ENCODE results near the gene EVA1A. TPM values are rescaled to one million over a fixed set of nuclear protein-coding genes. Genes with fewer than 3 reads are reported as not detected.

The EVA1A gene
- total and polyA plus RNA-seq, 5 donors from 2014 or later, result not detected

GRCh38 chr2:75453384-75454240 lies 107.1 kb downstream of the EVA1A start:
- no peaks in the 10 kb centered on the region for H3K36me3 Mint-ChIP-seq
- Histone ChIP-seq H3K4me1 (ENCODE audit: control insufficient read depth, insufficient read depth, low read length, poor library complexity, severe bottlenecking) (no peaks in the 10 kb centered on the region), H3K27me3 (ENCODE audit: control insufficient read depth, insufficient read depth, low read length) (no peaks in the 10 kb centered on the region), H3K4me3 (ENCODE audit: low read depth, low read length) (no peak overlapping the region), H3K27ac (ENCODE audit: insufficient read depth, low read length, poor library complexity, severe bottlenecking) (no peak overlapping the region), H3K9me3 (ENCODE audit: control insufficient read depth in 2 of 2, low read length in 2 of 2) (no peaks in the 10 kb centered on the region), H3K36me3 (ENCODE audit: control insufficient read depth, insufficient read depth, low read length) (no peaks in the 10 kb centered on the region)
- peaks cover 4% of the 10 kb centered on the region for H3K27me3 Mint-ChIP-seq
- no peak overlapping the region for H3K27ac Mint-ChIP-seq
- H3K4me3 Mint-ChIP-seq, result no peak overlapping the region
- DNase-seq (no peak), ATAC-seq (ENCODE audit: low read depth in 2 of 2) (no peak)
- H3K9me3 Mint-ChIP-seq, result peaks cover 0 to 3% (median 0%) of the 10 kb centered on the region in 7 donors
- H3K4me1 Mint-ChIP-seq, result peaks cover 0 to 4% (median 0%) of the 10 kb centered on the region in 4 donors

GRCh38 chr2:75450068-75450467 lies 110.7 kb downstream of the EVA1A start:
- H3K9me3 Mint-ChIP-seq, result peaks cover 0 to 9% (median 1%) of the 10 kb centered on the region in 7 donors
- H3K27me3 Mint-ChIP-seq, result peaks cover 6% of the 10 kb centered on the region
- no peak overlapping the region for H3K4me3 Mint-ChIP-seq
- H3K36me3 Mint-ChIP-seq, result no peaks in the 10 kb centered on the region
- ATAC-seq (ENCODE audit: low read depth in 2 of 2) (no peak), DNase-seq (no peak)
- no peaks in the 10 kb centered on the region for H3K9me3 ChIP-seq (ENCODE audit: control insufficient read depth in 2 of 2, low read length in 2 of 2)
- no peak overlapping the region for H3K27ac Mint-ChIP-seq
- H3K4me1 Mint-ChIP-seq, result peaks cover 0 to 4% (median 0%) of the 10 kb centered on the region in 4 donors
- no peaks in the 10 kb centered on the region for H3K36me3 ChIP-seq (ENCODE audit: control insufficient read depth, insufficient read depth, low read length)
- H3K27me3 ChIP-seq (ENCODE audit: control insufficient read depth, insufficient read depth, low read length), result no peaks in the 10 kb centered on the region
- H3K27ac ChIP-seq (ENCODE audit: insufficient read depth, low read length, poor library complexity, severe bottlenecking), result no peak overlapping the region
- H3K4me1 ChIP-seq (ENCODE audit: control insufficient read depth, insufficient read depth, low read length, poor library complexity, severe bottlenecking), result no peaks in the 10 kb centered on the region
- no peak overlapping the region for H3K4me3 ChIP-seq (ENCODE audit: low read depth, low read length)

- Mint-ChIP-seq H3K27ac (no peak overlapping the region), H3K27me3 (peaks cover 9% of the 10 kb centered on the region), H3K4me3 (no peak overlapping the region), H3K36me3 (no peaks in the 10 kb centered on the region), H3K4me1 (no peaks in the 10 kb centered on the region), H3K9me3 (peaks cover 0 to 9% (median 1%) of the 10 kb centered on the region in 7 donors)
- Histone ChIP-seq H3K36me3 (ENCODE audit: control insufficient read depth, insufficient read depth, low read length) (no peaks in the 10 kb centered on the region), H3K9me3 (ENCODE audit: control insufficient read depth in 2 of 2, low read length in 2 of 2) (no peaks in the 10 kb centered on the region), H3K4me3 (ENCODE audit: low read depth, low read length) (no peak overlapping the region), H3K27ac (ENCODE audit: insufficient read depth, low read length, poor library complexity, severe bottlenecking) (no peak overlapping the region), H3K27me3 (ENCODE audit: control insufficient read depth, insufficient read depth, low read length) (no peaks in the 10 kb centered on the region), H3K4me1 (ENCODE audit: control insufficient read depth, insufficient read depth, low read length, poor library complexity, severe bottlenecking) (no peaks in the 10 kb centered on the region)
- DNase-seq, result no peak
- no peak for ATAC-seq (ENCODE audit: low read depth in 2 of 2)
Measured at GRCh38 chr2:75447176-75447575, 113.6 kb downstream of the EVA1A start.

Other genes starting within 250 kb of the EVA1A start
- gene MRPL19, start 85.8 kb upstream of the EVA1A start, total RNA-seq, result 18.0 TPM
- 10 to 100 TPM; 33.7 to 36.2 (median 34.2) TPM for gene MRPL19, start 85.8 kb upstream of the EVA1A start, polyA plus RNA-seq
- gene GCFC2, start 150.0 kb upstream of the EVA1A start, total RNA-seq, result 20.1 TPM
- gene GCFC2, start 150.0 kb upstream of the EVA1A start, polyA plus RNA-seq, result 10 to 100 TPM; 26.2 to 27.8 (median 27.1) TPM